Hepatocyte (in vitro differentiated cells): ENCODE data around the gene SCFD1.

ENCODE experiments used
- CTCF ChIP-seq: fragments of 200-600 bp; sonication (generic); IDR thresholded peaks from 2 replicates; pipeline ENCODE4 v1.5.1; 2016; ENCODE audit warnings: antibody characterized with exemption, mild to moderate bottlenecking; ENCODE audit not compliant: poor library complexity
- EZH2 ChIP-seq: fragments of 200-600 bp; sonication (generic); IDR thresholded peaks from 2 replicates; pipeline ENCODE4 v1.6.1; 2016; ENCODE audit warnings: antibody characterized with exemption, mild to moderate bottlenecking, borderline replicate concordance
- EZH2phosphoT487 ChIP-seq: fragments of 200-600 bp; sonication (generic); IDR thresholded peaks from one replicate; pipeline ENCODE4 v1.6.1; 2018; ENCODE audit warnings: antibody characterized with exemption, mild to moderate bottlenecking, low read depth, moderate library complexity; ENCODE audit not compliant: unreplicated experiment, severe bottlenecking

GRCh38 chr14:30630248-30630647 lies 8.1 kb downstream of the SCFD1 start:
- TF ChIP-seq EZH2 (no peak), CTCF (no peak), EZH2phosphoT487 (no peak)
